GM20000 (cell line): ENCODE data around the gene PHPT1.

Experiments used
- DNase-seq: peaks from one replicate; pipeline ENCODE4 v3.0.0; 2012; ENCODE audit warnings: low spot score
- CTCF ChIP-seq: IDR thresholded peaks from 2 replicates; pipeline ENCODE4 v1.5.1; 2012; ENCODE audit warnings: mild to moderate bottlenecking, control low read depth; ENCODE audit errors: extremely low read depth, missing control alignments

The PHPT1 gene

GRCh38 chr9:136849038-136849959 lies at the start of gene PHPT1:
Gene PHPT1 (plus strand): TSS chr9:136849409. CDS start chr9:136849431, 22 bp downstream.
- peak; percentile 100 for DNase-seq
- no peak for TF ChIP-seq CTCF

GRCh38 chr9:136799854-136800657 lies 49.2 kb upstream of the PHPT1 start:
- DNase-seq, result peak; percentile 93
- no peak for TF ChIP-seq CTCF

- no peak for TF ChIP-seq CTCF
These were observed 46.9 kb upstream of the PHPT1 start for GRCh38 chr9:136802321-136802720.

GRCh38 chr9:136803009-136803550 lies 46.1 kb upstream of the PHPT1 start:
- DNase-seq, result peak; percentile 4

More at GRCh38 chr9:136802321-136802720, 46.9 kb upstream of the PHPT1 start:
- DNase-seq, result no peak

GRCh38 chr9:136803551-136804508 lies 45.4 kb upstream of the PHPT1 start:
- TF ChIP-seq CTCF, result no peak
- DNase-seq, result peak; percentile 3

- TF ChIP-seq CTCF, result no peak
These were observed 44.6 kb upstream of the PHPT1 start for GRCh38 chr9:136804509-136805206.

More at GRCh38 chr9:136804509-136805206, 44.6 kb upstream of the PHPT1 start:
- no peak for DNase-seq
